HG03175 (cell line): ENCODE results near the gene MRPL54.

Source experiments
- ATAC-seq: cut with Tn5 transposase; IDR thresholded peaks from one replicate; pipeline ENCODE4 v1.9.1; 2021; ENCODE audit warnings: mild to moderate bottlenecking, moderate library complexity; ENCODE audit not compliant: unreplicated experiment

Gene MRPL54

GRCh38 chr19:3783660-3784584, 21.4 kb downstream of the MRPL54 start:
- no peak for ATAC-seq

GRCh38 chr19:3784607-3785450, 22.3 kb downstream of the MRPL54 start:
- ATAC-seq = no peak

GRCh38 chr19:3785451-3785937, 23.0 kb downstream of the MRPL54 start:
- no peak for ATAC-seq

GRCh38 chr19:3785938-3786824, 23.7 kb downstream of the MRPL54 start, which contains the start of gene MATK:
Gene MATK (minus strand): TSS chr19:3786381. CDS start chr19:3785135, 1,246 bp downstream.
- ATAC-seq = no peak

- ATAC-seq = no peak
Measured at GRCh38 chr19:3788996-3789778, 26.7 kb downstream of the MRPL54 start.

DNA sequence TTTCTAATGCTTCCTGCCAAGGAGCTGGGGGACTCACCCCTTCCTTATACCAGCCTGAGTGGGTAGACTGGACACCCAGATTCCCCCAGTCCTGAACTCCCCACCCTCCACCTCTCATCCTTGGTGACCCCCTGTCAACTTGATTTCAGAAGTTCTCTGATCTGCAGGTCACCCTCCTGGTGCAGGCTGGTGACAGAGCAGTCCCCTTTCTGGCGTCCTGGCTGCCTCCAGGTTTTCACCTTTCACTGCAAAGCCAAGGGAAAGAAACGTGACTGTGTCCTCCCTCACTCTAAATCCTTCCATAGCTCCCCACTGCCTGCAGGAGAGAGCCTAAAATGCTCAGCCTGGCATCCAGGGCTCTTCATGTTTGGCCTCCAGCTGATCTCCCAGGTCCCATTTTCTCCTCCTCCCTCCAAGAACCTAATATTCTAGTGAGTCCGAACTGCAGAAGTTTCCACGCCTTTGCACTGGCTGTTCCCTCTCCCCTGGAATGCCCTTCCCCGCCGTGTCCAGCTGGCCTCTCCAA, 27.8 kb downstream of the MRPL54 start:
- ATAC-seq = no peak

- ATAC-seq = no peak
Measured at GRCh38 chr19:3790941-3791340, 28.5 kb downstream of the MRPL54 start.

DNA sequence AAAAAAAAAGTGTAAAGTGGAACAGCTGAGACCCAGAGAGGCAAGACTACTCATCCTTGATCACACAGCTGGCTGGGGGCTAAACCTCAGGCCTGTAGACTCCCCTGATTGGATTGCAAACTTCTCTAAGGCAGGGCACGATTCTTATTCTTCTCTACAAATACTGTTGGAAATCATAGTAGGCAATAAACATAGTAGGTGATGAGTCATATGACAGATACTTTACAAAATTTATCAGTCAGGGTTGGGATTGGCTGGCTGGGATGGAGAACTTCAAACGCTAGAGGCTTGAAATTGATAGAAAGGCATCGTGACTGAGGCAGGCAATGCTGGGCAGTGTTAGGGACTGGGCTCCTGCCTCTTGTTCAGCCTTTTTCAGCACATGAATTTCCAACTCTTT, 29.6 kb downstream of the MRPL54 start:
- ATAC-seq = no peak

- no peak for ATAC-seq
Measured at GRCh38 chr19:3793799-3794198, 31.3 kb downstream of the MRPL54 start.

DNA sequence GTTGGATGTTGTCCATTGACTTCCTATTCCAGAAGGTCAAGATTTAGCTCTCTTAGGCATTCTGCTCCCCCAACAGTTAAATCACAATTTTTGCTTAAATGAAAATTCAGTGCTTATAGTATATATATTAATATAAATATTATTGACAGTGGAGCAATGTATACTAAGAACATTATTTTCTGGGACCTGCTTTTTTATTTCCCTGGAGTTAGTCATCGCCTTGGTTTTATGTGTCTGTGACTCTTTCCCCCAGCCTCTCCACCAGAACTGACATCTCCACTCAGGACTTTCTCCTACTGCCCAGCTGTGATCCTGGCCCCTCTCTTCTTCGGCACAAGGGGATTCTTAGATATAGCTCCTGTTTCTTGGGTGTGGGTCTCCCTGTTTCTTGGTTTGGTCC, 33.9 kb downstream of the MRPL54 start:
- ATAC-seq = no peak

DNA sequence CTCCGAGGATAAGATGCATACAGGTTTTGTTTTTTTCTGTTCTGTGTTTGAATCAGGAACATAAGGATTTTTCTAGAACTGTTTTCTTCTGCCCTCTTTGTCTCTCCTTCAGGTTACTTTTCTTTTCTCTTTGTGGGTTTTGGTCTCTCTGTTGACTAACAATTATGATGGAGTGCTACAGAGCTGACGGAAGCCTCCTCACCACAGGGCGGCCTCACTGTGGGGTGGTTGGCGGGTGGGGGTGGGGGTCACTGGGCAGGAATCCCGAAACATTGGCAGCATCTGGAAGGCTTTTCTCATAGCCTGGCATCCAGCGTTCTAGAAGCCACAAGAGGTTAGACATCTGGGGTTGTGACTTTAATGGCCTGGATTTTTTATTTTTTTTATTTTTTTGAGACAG, 35.7 kb downstream of the MRPL54 start:
- no peak for ATAC-seq

DNA sequence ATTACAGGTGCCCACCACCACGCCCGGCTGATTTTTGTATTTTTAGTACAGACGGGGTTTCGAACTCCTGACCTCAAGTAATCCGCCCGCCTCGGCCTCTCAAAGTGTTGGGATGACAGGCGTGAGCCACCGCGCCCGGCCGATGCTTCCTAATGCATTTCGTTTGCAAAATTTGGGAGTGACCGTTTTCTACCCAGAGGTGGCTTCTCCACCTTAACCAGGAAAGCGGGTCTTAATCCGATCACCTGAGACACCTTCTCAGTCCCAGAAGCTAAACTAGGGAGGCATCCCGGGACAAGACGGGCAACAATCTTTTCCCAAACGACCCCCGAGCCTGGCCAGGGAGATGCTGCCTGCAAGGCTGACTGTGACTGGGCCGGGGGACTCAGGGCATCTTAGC, 38.5 kb downstream of the MRPL54 start:
- ATAC-seq = no peak

DNA sequence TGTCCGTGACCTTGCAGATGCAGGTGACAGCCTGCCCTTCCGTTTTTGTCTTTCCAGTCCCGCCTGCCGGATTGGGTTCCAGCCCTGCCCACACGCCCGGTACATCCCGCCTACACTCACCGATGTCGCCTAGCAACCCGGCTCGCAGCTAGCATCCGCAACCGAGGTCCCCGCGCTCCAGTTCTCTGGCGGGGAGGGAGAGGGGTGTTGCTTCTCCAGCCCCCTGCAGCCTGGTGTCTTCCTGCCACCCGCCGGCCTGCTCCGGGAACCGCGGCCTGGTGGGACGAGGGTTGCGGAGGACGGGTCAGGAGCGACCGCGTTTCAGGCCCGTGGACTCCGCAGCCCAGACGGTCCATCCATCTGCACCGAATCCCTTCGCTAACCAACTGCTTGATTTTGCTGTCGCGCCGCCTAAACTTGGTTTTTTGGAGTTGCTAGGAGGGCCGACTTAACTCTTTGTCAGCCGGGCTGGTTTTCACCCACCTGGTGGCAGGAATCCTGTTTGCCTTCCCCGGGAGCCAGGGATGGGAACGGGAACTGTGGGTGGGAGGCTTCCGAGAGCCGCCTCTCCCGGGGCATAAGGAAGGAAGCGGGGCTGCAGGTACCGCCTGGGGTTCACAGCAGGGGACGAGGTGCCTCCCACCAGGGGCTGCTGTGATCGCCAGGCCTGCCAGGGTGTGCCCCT, 39.1 kb downstream of the MRPL54 start:
- no peak for ATAC-seq

- no peak for ATAC-seq
Measured at GRCh38 chr19:3803114-3803888, 40.8 kb downstream of the MRPL54 start.

- no peak for ATAC-seq
Measured at GRCh38 chr19:3803986-3804385, 41.5 kb downstream of the MRPL54 start.

GRCh38 chr19:3804429-3804828, 41.9 kb downstream of the MRPL54 start:
- no peak for ATAC-seq

GRCh38 chr19:3805859-3806258, 43.4 kb downstream of the MRPL54 start:
- ATAC-seq = no peak

DNA sequence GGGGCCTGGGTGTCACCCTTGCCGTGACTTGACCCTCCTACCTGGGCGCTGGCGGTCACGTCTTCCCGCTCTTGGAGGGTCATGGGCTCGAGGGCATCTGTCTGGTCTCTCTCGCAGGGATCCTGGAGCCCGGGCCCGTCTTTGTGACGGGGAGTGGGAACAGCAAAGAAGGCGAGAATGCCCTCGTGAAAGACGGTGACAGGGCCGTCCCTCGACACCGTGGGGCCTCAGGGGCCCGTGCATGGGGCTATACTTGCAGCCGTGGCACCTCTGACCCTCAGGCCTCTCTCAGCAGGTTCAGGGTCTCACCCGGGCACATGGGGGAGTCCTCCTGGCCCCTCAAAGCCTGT, 44.6 kb downstream of the MRPL54 start:
- ATAC-seq = no peak
